ENCODE data around the gene RNF186. TPM values are rescaled to one million over a fixed set of nuclear protein-coding genes. Genes with fewer than 3 reads are reported as not detected.

RNF186 gene
- total and polyA plus RNA-seq, 4 donors, result 0.17 to 0.38 (median 0.28) TPM

DNA sequence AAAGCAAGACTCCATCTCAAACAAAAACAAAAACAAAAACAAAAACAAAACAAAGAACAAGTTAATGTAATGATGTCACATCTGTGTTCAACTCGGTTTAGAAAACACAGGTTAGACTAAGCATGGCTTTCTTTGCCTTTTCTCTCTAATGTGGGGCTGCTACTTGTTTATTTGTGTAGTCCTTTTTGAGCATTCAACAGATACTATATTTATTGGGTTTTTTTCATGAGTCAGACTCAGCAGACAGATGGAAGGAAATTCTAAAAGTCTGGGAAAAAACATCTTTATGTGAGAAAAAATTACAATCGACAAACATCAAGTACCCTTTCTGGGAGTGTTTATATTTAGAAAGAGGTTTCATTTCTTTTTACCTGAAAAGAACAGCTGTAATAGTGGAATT lies 44.8 kb upstream of the RNF186 start:
- Histone ChIP-seq H3K36me3 (ENCODE audit: control insufficient read depth in 4 of 4, insufficient read depth in 3 of 4, low read depth in 1 of 4, low read length in 3 of 4) (no peaks in the 10 kb centered on the region), H3K27ac (ENCODE audit: low read depth in 1 of 2, low read length in 2 of 2) (no peak overlapping the region), H3K9me3 (ENCODE audit: control insufficient read depth in 4 of 4, low read length in 3 of 4) (peaks cover 0 to 8% (median 0%) of the 10 kb centered on the region in 4 donors), H3K4me3 (ENCODE audit: low read depth in 1 of 3, low read length in 3 of 3) (no peak overlapping the region), H3K4me1 (ENCODE audit: control insufficient read depth in 4 of 4, insufficient read depth in 4 of 4, low read length in 3 of 4) (no peaks in the 10 kb centered on the region), H3K27me3 (ENCODE audit: control insufficient read depth in 4 of 4, insufficient read depth in 4 of 4, low read length in 3 of 4) (no peaks in the 10 kb centered on the region), H3K9ac (ENCODE audit: low read depth in 1 of 2, low read length in 2 of 2) (no peak overlapping the region)
- TF ChIP-seq GABPA (IDR thresholded peaks at IDR 0.05 in 1 of 2, conservative IDR thresholded peaks at IDR 0.05 in 1 of 2) (no peak), HNF4G (IDR thresholded peaks at IDR 0.05) (no peak), NR2F2 (IDR thresholded peaks at IDR 0.05) (no peak), SP1 (IDR thresholded peaks at IDR 0.05) (no peak)
- TF ChIP-seq, protein P1, sequence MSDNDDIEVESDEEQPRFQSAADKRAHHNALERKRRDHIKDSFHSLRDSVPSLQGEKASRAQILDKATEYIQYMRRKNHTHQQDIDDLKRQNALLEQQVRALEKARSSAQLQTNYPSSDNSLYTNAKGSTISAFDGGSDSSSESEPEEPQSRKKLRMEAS (IDR thresholded peaks at IDR 0.05), result no peak
- no peak for DNase-seq (ENCODE audit: low spot score)
- whole genome bisulfite sequencing, result 73% methylated on average over 2 of the region's 2 CpGs

DNA sequence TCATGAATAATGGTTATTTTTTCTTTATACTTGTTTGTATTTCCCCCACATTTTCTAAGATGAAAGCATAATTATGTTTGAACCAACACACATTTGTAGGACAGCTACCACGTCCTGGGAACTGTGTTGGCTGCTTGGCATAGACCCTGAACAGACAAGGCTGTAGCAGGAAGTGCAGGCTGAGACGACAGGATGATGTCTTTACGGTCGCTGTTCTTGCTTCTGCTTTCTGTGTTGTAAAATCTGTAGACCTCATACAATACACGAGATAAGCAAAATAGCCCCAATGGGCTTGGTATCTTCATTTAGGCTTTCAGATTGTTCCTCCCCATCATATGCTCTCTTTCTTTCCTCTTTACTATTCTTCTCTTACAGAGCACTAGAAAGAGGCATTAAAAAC lies 43.8 kb upstream of the RNF186 start:
- Histone ChIP-seq H3K4me3 (ENCODE audit: low read depth in 1 of 3, low read length in 3 of 3) (no peak overlapping the region), H3K27me3 (ENCODE audit: control insufficient read depth in 4 of 4, insufficient read depth in 4 of 4, low read length in 3 of 4) (no peaks in the 10 kb centered on the region), H3K9ac (ENCODE audit: low read depth in 1 of 2, low read length in 2 of 2) (no peak overlapping the region), H3K4me1 (ENCODE audit: control insufficient read depth in 4 of 4, insufficient read depth in 4 of 4, low read length in 3 of 4) (no peaks in the 10 kb centered on the region), H3K9me3 (ENCODE audit: control insufficient read depth in 4 of 4, low read length in 3 of 4) (peaks cover 0 to 8% (median 0%) of the 10 kb centered on the region in 4 donors), H3K27ac (ENCODE audit: low read depth in 1 of 2, low read length in 2 of 2) (no peak overlapping the region), H3K36me3 (ENCODE audit: control insufficient read depth in 4 of 4, insufficient read depth in 3 of 4, low read depth in 1 of 4, low read length in 3 of 4) (no peaks in the 10 kb centered on the region)
- WGBS, result 21% methylated on average over 5 of the region's 5 CpGs
- no peak for DNase-seq (ENCODE audit: low spot score)
- TF ChIP-seq YY1 (IDR thresholded peaks at IDR 0.05) (no peak), HNF4G (IDR thresholded peaks at IDR 0.05) (no peak), RXRA (IDR thresholded peaks at IDR 0.05) (no peak), FOXA1 (IDR thresholded peaks at IDR 0.05) (no peak), RAD21 (IDR thresholded peaks at IDR 0.05) (no peak), JUND (IDR thresholded peaks at IDR 0.05) (no peak), GABPA (IDR thresholded peaks at IDR 0.05 in 1 of 2, conservative IDR thresholded peaks at IDR 0.05 in 1 of 2) (no peak), SP1 (IDR thresholded peaks at IDR 0.05) (no peak), HNF4A (conservative IDR thresholded peaks at IDR 0.05) (no peak), NR2F2 (IDR thresholded peaks at IDR 0.05) (no peak), FOXA2 (IDR thresholded peaks at IDR 0.05) (no peak), EGR1 (IDR thresholded peaks at IDR 0.05; ENCODE audit: low read depth in 2 of 2) (no peak)
- TF ChIP-seq, protein P2, sequence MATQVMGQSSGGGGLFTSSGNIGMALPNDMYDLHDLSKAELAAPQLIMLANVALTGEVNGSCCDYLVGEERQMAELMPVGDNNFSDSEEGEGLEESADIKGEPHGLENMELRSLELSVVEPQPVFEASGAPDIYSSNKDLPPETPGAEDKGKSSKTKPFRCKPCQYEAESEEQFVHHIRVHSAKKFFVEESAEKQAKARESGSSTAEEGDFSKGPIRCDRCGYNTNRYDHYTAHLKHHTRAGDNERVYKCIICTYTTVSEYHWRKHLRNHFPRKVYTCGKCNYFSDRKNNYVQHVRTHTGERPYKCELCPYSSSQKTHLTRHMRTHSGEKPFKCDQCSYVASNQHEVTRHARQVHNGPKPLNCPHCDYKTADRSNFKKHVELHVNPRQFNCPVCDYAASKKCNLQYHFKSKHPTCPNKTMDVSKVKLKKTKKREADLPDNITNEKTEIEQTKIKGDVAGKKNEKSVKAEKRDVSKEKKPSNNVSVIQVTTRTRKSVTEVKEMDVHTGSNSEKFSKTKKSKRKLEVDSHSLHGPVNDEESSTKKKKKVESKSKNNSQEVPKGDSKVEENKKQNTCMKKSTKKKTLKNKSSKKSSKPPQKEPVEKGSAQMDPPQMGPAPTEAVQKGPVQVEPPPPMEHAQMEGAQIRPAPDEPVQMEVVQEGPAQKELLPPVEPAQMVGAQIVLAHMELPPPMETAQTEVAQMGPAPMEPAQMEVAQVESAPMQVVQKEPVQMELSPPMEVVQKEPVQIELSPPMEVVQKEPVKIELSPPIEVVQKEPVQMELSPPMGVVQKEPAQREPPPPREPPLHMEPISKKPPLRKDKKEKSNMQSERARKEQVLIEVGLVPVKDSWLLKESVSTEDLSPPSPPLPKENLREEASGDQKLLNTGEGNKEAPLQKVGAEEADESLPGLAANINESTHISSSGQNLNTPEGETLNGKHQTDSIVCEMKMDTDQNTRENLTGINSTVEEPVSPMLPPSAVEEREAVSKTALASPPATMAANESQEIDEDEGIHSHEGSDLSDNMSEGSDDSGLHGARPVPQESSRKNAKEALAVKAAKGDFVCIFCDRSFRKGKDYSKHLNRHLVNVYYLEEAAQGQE (IDR thresholded peaks at IDR 0.05), result no peak
- TF ChIP-seq, protein P3, sequence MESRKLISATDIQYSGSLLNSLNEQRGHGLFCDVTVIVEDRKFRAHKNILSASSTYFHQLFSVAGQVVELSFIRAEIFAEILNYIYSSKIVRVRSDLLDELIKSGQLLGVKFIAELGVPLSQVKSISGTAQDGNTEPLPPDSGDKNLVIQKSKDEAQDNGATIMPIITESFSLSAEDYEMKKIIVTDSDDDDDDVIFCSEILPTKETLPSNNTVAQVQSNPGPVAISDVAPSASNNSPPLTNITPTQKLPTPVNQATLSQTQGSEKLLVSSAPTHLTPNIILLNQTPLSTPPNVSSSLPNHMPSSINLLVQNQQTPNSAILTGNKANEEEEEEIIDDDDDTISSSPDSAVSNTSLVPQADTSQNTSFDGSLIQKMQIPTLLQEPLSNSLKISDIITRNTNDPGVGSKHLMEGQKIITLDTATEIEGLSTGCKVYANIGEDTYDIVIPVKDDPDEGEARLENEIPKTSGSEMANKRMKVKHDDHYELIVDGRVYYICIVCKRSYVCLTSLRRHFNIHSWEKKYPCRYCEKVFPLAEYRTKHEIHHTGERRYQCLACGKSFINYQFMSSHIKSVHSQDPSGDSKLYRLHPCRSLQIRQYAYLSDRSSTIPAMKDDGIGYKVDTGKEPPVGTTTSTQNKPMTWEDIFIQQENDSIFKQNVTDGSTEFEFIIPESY (IDR thresholded peaks at IDR 0.05), result no peak
- TF ChIP-seq, protein P4, sequence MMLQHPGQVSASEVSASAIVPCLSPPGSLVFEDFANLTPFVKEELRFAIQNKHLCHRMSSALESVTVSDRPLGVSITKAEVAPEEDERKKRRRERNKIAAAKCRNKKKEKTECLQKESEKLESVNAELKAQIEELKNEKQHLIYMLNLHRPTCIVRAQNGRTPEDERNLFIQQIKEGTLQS (IDR thresholded peaks at IDR 0.05), result no peak
- TF ChIP-seq, protein P1 (IDR thresholded peaks at IDR 0.05), result no peak
- TF ChIP-seq, protein P5, sequence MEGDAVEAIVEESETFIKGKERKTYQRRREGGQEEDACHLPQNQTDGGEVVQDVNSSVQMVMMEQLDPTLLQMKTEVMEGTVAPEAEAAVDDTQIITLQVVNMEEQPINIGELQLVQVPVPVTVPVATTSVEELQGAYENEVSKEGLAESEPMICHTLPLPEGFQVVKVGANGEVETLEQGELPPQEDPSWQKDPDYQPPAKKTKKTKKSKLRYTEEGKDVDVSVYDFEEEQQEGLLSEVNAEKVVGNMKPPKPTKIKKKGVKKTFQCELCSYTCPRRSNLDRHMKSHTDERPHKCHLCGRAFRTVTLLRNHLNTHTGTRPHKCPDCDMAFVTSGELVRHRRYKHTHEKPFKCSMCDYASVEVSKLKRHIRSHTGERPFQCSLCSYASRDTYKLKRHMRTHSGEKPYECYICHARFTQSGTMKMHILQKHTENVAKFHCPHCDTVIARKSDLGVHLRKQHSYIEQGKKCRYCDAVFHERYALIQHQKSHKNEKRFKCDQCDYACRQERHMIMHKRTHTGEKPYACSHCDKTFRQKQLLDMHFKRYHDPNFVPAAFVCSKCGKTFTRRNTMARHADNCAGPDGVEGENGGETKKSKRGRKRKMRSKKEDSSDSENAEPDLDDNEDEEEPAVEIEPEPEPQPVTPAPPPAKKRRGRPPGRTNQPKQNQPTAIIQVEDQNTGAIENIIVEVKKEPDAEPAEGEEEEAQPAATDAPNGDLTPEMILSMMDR (IDR thresholded peaks at IDR 0.05; ENCODE audit: low read depth, low read length, missing input control), result no peak
